NCI-H1105 treated with DMSO at 0.1 percent for 48 hours (cell line): Measurements from ENCODE around the gene DRC7.

Experiments used
- DNase-seq: peaks from one replicate; lab custom pipeline; 2025; lab: John Stamatoyannopoulos, UW

The DRC7 gene

DNA sequence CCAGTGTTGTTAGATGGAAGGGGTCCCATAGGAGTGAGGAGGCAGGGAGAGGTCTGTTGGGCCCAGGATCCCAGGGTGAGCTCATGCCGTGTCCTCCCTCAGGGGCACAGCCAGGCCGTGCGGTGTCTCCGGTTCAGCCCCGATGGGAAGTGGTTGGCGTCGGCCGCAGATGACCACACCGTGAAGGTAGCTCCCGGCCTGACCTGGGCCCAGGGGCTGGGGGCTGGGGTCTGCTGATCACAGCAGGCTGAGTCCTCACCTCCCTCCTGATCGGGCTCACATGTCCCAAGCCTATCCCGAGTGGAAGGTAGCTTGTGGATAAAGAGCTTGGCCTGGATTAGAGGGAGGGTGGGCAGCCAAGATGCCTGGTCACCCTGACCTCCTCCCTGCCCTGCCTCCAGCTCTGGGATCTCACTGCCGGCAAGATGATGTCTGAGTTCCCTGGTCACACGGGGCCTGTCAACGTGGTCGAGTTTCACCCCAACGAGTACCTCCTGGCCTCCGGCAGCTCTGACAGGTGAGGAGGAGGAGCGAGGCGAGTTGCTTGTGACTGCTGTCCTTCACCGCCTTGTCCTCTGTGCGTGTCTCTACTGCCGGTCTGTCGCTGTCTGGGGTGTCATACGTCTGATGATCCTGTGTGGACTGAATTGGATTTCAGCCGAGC lies 57.1 kb downstream of the DRC7 start:
- DNase-seq: no peak

DNA sequence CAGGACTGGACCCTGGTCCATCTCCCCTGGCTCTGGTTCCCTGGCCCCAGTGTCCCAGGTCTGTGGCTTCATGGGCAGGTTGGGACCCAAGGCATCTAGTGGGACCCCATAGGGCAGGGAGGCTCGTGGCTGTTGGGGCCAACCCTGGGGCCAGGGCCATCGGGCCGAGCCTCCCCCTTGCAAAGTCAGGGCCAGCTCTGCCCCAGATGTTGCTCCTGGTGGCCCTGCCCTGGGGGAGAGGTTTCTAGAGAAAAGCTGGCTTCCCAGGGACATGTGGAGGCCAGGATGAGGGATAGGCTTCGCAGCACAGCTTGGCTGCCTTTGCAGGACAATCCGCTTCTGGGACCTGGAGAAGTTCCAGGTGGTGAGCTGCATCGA lies 57.6 kb downstream of the DRC7 start:
- no peak for DNase-seq

DNA sequence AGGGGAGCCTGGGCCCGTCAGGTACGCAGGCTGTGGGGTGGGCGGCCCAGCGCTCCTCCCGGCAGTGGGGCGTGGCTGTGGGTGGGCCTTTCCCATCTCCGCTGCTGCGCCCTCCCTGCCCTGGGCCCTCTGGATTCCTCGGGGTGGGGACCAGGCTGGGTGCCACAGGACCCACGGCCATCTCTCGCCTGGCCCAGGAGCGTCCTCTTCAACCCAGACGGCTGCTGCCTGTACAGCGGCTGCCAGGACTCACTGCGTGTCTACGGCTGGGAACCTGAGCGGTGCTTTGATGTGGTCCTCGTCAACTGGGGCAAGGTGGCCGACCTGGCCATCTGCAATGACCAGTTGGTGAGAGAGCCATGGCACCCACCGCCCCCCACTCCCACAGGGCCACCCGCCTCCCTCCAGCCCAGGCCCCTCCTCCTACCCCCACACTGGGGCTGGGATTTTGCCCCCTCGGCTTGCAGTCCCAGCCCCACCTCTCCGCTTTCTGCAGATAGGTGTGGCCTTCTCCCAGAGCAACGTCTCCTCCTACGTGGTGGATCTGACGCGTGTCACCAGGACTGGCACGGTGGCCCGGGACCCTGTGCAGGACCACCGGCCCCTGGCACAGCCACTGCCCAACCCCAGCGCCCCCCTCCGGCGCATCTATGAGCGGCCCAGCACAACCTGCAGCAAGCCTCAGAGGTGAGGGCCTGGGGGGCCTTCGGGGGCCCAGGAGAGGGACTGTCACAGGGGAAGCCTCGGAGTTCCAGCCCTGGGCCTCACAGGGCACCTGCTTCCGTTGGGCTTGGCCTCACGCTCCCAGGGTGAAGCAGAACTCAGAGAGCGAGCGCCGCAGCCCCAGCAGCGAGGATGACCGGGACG lies 58.2 kb downstream of the DRC7 start:
- DNase-seq: no peak

DNA sequence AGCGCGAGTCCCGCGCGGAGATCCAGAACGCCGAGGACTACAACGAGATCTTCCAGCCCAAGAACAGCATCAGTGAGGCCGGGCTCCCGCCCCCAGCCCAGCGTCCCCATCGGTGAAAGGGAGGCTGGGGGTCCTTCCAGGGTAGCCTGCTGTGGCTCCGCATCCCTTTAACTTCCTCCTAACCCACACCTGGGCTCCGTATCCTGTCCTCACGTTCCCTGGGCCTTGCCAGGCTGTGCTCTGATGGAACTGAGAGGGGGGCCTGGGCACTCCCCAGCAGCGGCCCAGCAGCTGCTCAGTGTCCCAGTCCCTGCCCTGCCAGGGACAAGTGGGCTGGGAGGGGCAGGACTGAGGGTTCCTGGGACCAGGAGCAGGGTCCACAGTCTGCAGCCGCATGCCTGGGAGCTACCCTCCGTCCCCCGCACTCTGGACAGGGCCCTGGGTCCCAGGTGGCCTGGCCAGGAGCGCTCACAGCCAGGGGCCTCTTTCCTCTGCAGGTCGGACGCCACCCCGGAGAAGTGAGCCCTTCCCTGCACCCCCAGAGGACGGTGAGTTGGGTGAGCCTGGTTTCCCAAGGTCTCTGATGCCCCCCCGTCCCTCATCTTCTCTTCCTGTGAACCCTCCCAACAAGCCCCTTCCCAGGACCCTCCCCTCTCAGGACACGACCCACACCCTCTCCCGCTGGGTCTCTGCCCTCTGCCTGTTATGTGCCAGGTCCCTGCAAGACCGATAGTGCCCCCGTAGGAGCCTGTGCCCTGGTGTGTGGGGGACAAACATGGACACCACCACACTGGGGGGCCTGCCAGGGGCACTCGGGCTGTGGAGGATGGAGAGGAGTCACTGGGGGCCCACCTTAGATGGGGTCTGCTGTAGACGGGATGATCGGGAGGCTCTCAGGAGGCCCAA lies 59.1 kb downstream of the DRC7 start:
- DNase-seq: no peak

DNA sequence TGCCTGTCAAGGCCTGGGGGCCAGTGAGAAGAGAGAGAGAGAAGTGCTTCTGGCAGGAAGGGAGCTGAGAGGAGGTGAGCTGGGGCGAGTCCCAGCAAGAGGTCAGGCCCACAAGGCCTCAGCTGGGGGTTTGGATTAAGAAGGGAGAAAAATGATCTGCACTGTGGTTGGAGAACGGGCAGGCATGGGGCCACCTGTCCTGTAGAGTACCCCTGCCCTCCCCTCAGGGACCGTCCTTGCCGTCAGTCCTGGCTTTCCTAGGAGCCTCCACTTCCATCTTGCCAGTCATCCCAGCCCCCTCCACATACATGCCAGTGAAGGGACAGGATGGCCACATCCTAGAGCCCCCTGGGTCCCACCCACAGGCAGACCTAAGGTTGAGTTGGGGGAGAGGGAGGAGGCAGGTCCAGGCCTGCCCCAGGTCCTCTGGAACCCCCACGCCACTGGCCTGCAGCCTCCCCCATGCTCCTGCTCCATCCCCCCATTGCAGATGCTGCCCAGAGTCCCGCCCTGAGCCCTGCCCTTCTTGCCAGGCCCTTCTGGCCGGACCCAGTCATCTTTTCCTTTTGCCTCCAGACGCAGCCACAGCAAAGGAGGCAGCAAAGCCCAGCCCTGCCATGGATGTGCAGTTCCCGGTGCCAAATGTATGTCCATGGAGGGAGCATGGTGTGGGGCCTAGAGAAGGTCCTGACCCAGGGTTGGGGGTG lies 59.9 kb downstream of the DRC7 start:
- no peak for DNase-seq

DNA sequence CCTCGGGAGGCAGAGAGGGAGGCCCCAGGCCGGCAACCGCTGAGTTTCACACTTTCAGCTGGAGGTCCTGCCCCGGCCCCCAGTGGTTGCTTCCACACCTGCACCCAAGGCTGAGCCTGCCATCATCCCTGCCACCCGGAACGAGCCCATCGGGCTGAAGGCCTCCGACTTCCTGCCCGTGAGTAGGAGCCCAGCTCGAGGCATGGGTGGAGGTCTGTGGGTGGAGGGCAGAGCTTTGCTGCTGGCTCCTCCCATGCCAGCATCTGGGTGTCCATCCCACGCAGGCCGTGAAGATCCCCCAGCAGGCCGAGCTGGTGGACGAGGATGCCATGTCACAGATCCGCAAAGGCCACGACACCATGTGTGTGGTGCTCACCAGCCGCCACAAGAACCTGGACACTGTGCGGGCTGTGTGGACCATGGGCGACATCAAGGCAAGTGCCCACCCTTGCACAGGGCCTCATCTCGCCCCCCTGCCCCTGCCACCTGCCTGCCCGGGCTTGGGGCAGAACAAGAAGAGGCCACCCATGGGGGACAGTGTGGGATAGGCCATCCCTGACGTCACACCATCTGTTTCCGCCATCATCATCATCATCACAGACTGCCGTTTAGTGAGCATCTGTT lies 60.6 kb downstream of the DRC7 start:
- no peak for DNase-seq

DNA sequence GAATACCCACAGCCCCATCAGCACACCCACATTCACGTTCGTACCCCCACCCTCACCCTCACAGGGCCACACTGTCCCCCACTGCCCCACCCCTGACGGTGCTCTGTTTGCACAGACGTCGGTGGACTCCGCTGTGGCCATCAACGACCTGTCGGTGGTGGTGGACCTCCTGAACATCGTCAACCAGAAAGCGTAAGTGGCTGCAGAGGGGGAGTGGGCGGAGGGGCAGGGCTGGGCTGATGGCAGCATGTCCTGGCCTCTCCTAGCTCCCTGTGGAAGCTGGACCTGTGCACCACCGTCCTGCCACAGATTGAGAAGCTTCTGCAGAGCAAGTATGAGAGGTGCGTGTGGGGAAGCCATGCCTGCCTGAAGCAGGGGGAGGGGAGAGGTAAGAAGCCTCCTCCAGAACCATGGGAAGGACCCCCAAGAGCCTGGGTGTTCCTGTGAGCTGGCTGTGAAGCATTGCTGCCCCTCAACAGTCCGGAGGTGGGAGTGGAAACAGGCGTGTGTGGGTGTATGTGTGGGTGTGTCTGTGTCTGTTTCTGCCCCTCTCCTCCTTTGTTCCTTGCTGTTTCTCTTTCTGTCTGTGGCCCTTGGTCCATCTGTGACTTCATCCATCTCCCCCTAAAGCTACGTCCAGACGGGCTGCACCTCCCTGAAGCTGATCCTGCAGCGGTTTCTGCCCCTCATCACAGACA lies 61.3 kb downstream of the DRC7 start:
- DNase-seq: no peak

DNA sequence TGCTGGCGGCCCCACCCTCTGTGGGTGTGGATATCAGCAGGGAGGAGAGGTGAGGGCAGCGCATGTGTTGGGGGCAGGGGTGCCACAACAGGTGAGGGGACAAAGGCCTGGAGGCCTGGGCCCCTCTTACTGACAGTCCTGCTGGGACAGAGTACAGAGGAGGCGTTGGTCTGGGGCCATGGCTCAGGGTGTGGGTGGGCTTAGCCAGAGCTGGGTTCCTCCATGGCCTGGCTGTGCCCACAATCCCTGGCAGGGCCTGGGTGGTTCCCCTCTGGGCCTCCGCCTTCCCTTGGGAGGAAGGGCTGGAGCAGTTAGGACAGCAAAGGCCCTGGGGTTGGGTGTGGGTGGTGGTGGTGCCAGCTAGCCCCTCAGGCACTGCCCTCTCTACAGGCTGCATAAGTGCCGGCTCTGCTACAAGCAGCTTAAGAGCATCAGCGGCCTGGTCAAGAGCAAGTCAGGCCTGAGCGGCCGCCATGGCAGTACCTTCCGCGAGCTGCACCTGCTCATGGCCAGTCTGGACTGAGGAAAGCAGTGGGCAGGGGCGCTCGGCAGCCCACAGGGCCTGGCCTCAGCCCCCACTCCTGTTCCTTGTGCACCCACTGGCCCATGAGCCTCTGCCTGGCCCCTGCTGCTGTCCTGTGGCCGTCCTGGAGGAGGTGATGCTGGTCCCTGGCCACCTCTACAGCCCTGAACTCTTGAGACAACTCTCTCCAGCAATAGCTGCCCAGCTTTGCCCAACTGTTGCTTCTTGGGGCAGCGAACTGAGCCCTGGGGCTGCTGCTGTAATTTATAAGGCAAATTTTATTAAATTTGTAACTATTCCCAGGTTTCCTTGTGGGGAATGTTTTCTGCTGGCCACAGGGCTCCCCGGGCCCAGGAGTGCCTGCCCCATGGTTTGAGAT lies 62.1 kb downstream of the DRC7 start:
- no peak for DNase-seq

DNA sequence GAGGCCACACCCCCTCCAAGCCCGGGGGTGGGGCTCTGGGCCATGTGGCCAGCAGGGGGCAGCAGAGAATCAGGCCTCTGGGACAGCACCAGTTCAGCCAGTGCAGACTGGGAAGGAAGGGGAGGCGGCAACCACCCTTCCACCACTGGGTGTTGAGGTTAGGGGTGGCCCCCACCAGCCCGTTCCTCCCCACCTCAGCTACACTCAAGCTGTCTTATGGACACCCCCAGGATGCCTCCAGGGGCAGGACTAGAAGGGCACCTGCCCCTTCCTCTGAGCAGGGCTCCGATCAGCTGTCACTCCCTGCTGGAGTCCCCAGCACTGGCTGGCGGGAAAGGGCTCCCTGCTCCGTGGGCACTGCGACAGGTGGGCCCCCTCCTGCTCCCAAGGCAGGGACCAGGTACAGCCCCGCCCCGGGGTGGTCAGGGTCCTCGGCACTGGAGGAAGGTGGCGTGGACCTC lies 62.8 kb downstream of the DRC7 start:
- DNase-seq: peak; percentile 2

DNA sequence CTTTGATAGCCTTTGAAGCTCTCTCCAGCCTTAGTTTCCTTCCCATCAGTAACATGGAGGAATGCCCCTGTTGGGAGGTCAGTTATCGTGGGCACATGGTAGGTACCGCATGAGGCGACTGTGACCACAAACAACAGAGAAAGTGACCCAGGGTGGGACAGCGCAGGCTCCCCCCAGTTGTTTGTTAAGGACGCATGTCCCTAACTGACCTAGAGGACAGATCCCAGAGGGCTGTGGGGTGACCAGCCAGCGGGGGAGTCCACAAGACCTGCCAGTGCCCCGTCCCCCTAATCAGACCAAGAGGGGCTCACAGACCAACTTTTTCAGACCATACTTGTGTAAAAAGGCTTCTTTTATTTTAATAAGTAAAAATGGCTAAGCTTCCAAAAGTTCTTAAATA lies 63.3 kb downstream of the DRC7 start:
- DNase-seq: no peak

DNA sequence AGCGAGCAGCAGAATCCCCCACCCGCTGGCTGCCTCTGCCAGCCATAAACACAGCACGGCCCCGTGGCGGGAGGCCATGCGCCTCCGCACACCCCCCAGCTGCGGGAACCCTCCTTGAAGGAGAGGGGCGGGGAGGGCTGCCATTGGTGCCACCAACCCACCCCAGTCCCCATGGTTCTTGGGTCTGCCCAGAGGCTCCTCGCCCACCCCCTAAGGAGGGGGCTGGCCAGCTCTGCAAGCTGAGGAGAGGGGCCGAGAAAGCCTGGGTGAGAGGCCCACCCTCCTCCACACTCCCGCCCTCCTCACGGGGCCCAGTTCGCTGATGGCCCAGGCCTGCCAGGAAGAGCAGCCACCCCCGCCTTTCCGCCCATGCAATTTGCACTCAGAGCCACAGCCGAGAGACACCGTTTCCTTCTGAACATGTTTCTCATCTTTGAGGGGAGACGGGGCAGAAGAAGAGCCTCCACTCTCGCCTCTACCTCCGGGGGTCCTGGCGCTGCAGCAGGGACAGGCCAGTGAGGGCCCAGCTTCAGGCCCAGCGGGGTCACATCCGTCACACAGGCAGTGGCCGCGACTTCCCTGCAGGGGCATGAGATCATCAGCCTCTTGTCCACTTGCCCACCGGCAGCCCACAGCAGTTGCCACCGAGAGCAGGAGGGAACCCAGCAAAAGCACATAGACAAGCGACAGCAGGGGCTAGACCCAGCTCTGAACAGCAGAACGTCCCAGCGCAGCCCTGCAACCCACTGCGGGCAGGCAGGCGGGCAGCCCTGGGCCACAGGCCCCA lies 63.9 kb downstream of the DRC7 start:
- DNase-seq: no peak

DNA sequence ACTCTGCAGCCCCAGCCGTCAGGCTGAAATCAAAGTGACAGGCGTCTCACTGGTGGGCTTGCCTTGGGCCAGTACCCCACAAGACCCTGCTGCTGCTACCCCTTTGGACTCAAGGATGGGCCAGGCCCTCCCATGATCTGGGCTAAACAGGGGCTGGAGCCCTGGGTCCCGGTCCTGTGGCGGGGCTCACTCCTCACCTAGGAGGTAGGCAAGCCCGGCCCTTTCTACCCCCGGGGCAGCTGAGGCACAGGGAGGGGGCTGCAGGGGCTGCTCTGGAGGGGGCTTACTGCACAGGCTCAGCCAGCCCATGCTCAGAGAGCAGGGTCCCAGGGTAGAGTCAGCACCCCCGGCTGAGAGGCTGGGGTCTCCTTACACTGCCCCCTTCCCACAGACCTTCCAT lies 64.5 kb downstream of the DRC7 start:
- DNase-seq: no peak

DNA sequence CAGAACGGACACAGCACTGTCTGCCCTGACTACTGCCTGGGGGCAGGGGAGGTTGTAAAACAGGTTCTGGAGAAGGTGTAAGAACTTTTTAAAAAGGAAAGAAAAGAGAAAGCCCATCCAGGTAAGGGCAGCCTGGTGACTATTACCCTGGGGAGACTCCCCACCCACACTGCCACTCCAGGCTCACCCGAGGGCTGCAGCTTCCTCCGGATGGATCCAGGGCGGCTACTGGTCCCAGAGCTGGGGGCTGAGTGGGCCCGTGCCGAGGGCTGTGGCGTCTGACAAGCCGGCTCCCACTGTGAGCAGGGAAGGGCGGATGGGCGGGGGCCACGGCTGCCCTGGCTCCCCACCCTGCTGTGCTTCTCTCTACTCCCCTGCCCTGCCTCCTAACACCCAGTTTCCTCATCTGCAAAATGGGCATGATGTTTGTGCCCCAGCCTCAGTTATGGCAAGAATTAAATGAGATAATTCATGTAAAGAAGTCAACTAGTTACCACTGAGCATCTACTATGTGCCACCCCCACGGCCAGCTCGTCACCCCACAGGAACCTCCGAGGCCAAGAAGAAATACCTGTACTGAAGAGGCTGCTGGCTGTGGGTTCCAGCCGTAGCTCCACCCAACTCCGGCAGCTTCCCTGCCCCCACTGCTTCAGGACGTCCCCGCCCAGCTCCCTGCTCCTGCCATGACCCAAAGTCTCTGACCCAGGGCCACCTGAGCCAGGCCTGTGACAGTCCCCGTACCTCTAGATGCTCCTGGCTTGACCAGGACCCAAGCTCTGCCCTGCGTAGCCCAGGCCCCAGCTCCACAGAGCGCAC lies 65.1 kb downstream of the DRC7 start:
- DNase-seq: no peak

DNA sequence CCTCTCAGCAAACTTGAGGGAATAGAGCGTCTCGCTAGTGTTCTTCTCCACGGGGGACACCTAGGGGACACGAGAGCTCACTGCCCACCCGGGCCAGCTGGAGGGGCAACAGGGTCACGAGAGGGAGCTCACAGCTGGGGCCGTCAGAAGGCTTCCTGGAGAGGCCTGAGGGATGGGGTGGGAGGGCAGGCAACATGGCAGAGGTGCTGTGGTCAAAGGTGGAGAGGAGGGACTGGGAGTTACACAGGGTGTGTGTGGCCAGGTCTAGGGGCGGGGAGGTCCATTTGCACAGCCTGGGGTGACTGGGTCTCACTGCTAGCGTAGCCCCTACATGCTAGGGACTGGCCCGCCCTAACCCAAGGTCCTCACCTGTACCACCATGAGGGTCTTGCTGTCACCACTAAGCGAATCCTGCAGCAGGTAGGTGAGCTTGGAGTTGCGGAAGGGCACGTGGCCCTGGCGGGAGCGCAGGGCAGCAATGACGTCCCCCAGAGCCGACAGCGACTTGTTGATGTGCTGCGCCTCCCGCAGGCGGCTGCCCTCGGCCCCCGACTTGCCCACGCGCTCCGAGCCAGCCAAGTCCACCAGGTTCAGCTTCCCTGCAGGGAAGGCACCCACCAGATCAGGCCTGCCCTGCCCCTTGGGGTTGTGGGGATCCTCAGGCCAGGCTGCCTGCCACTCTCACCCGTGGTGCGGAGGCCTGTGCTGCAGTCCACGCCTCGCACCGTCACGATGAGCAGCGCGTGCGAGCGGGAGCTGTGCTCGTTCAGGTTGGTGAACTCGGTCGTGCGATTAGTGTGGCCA lies 66.0 kb downstream of the DRC7 start:
- no peak for DNase-seq

DNA sequence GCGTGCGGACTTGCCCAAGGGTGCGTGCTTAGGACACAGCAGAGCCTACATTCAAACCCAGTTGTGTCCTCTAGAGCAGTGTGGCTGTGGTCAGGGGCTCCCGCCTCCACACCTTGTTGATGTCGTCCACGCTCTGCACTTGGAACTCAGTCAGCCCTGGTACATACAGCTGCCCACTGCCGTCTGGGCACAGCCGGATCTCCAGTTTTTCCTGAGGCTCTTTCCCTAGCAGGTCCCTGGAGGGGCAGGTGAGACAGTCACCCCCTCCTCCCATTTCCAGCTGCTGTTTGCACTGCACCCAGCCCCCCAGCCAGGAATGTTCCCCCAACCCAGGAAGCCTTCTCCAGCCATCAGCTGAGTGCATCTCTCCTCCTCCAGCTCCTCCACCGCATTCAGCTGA lies 66.7 kb downstream of the DRC7 start:
- DNase-seq: no peak

DNA sequence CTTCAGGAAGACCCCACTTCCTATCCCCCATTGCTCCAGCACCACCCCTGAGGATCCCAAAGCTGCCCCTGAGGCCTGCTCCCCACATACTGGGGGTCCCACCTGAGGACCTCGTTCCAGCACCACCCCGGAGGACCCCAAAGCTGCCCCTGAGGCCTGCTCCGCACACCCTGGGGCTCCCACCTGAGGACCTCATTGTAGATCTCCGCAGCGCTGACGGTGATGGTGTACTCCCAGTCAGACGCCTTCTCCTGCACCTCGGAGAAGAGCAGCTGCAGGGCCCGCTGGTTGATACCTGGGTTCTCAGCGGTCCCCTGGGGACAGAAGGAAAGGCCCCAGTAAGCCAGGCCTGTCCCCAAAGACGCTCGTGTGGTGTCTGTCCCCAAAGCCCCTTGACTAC lies 67.4 kb downstream of the DRC7 start:
- DNase-seq: no peak

DNA sequence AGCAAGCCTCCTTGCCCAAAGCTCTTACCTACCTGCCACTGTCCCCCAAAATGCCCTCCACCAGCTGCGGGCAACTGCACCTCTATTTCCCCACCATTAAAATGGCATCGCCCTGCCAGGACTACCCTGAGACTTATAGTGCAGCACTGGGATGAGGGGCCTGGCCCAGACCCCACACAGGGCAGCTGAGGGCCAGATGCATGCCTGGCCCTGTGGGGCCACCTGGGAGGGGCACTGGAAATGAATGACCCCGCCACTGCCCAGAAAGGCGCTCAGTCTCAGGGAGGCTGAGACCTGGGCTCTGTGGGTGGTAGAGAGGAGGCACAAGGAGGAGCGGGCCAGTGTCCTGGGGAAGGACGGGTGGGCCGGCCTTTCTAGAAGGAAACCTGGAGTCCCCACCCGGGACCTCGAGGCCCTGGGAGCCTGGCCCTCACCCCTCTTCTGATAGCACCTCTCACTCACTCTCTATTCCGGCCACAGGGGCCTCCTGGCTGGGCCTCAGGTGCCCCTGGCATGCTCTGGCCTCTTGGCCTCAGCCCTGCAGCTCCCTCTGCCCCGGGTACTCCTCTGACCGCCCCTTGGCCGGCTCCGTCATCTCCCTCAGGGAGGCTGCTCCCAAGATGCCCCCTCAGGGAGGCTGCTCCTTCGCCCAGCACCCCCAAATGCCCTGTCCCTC lies 67.9 kb downstream of the DRC7 start:
- DNase-seq: no peak
